ENCODE measurements around the gene TUBB. TPM values are rescaled to one million over a fixed set of nuclear protein-coding genes. Genes with fewer than 3 reads are reported as not detected.

Gene TUBB
- total and polyA plus RNA-seq, 2 of the 8 experiments (the other 6 are each of a cell fraction or from before 2014, with no cell fraction given): 1,880 to 3,022 TPM

GRCh38 chr6:30681766-30682142, 38.4 kb upstream of the TUBB start:
- Histone ChIP-seq H2BK12ac (ENCODE audit: low read depth, low read length) (no peak overlapping the region), H3K79me1 (ENCODE audit: low read depth, low read length) (peaks cover 4% of the 10 kb centered on the region; the same call in 1 of the 2 replicates), H2BK5ac (ENCODE audit: low read depth, low read length) (no peak overlapping the region; the same call in 1 of the 2 replicates), H2BK120ac (replicated peaks; ENCODE audit: low read depth, low read length) (no peak overlapping the region), H3K4me2 (ENCODE audit: insufficient read depth in 1 of 2, low read depth in 2 of 2, low read length in 2 of 2) (no peak overlapping the region), H3K18ac (ENCODE audit: extremely low read depth, low read length) (no peak overlapping the region), H3K36me3 (ENCODE audit: control insufficient read depth in 2 of 4, insufficient read depth in 4 of 4, low read length in 3 of 4) (no peaks in the 10 kb centered on the region; a peak in 2 of 8 replicates), H2BK15ac (ENCODE audit: low read length) (peak overlapping the region; percentile 88; the same call in 1 of the 2 replicates), H3K4ac (replicated peaks; ENCODE audit: insufficient read length, low read depth, low read length) (no peak overlapping the region), H3K9me3 (ENCODE audit: insufficient read depth in 2 of 2, low read depth in 1 of 2, low read length in 1 of 2) (no peaks in the 10 kb centered on the region), H3K27me3 (replicated peaks in 1 of 4; ENCODE audit: control insufficient read depth in 3 of 4, extremely low read depth in 1 of 4, insufficient read depth in 3 of 4, low read length in 3 of 4) (no peaks in the 10 kb centered on the region), H3K9ac (replicated peaks in 1 of 4; ENCODE audit: extremely low read depth in 1 of 4, low read depth in 3 of 4, low read length in 3 of 4) (no peak overlapping the region), H4K20me1 (replicated peaks in 1 of 2; ENCODE audit: control insufficient read depth in 1 of 2, insufficient read depth in 2 of 2, low read length in 2 of 2) (peaks cover 3 to 9% of the 10 kb centered on the region in 2 experiments), H4K91ac (replicated peaks; ENCODE audit: insufficient read length, low read length) (no peak overlapping the region), H2BK20ac (ENCODE audit: low read length) (no peak overlapping the region), H3K14ac (ENCODE audit: insufficient read length) (no peak overlapping the region), H3K27ac (ENCODE audit: low read depth, low read length) (no peak overlapping the region), H3K79me2 (ENCODE audit: control insufficient read depth in 1 of 2, insufficient read depth in 2 of 2, low read length in 2 of 2) (peaks cover 0 to 18% of the 10 kb centered on the region in 2 experiments; a peak in 3 of 4 replicates), H3K56ac (replicated peaks; ENCODE audit: insufficient read length, low read depth, low read length) (no peak overlapping the region), H4K5ac (ENCODE audit: insufficient read length, low read depth, low read length) (no peak overlapping the region), H3K23ac (ENCODE audit: insufficient read length) (no peak overlapping the region), H3K23me2 (ENCODE audit: low read depth, low read length) (peaks cover 9% of the 10 kb centered on the region), H2AFZ (ENCODE audit: low read length) (no peak overlapping the region), H3K4me3 (ENCODE audit: extremely low read depth in 1 of 4, insufficient read depth in 2 of 4, low read depth in 3 of 4, low read length in 4 of 4) (no peak overlapping the region; a peak in 2 of 8 replicates), H2AK5ac (ENCODE audit: low read depth, low read length) (no peak overlapping the region), H4K8ac (ENCODE audit: extremely low read depth, insufficient read depth, low read length) (no peak overlapping the region), H3K4me1 (replicated peaks in 1 of 4; ENCODE audit: control insufficient read depth in 3 of 4, insufficient read depth in 4 of 4, low read length in 3 of 4) (peaks cover 7 to 32% (median 21%) of the 10 kb centered on the region in 4 experiments)
- 86% methylated on average over 4 of the region's 4 CpGs; no CpG with 5 or more reads in 1 of the 2 experiments for WGBS, 2 experiments (ENCODE audit: extremely low coverage in 1 of 2, insufficient coverage in 1 of 2, insufficient read length in 1 of 2, insufficient replicate concordance in 2 of 2, low coverage in 1 of 2, low lambda C conversion rate in 2 of 2, missing lambda C conversion rate in 1 of 2)
- FAIRE-seq (no peak), DNase-seq (ENCODE audit: low read depth in 1 of 2, low spot score in 2 of 2) (no peak)
- POLR2A ChIA-PET (ENCODE audit: partially characterized antibody): interaction anchor here (0.5 to 18.7 kb wide), 5 partner anchors 15 to 43 kb away, joined by 4 to 388 read pairs (median 4); partner anchors contain the start of genes MDC1 and TUBB
- CTCF ChIA-PET (ENCODE audit: partially characterized antibody): interaction anchor here (0.6 to 11.0 kb wide), 10 partner anchors 9 to 137 kb away, joined by 3 to 147 read pairs (median 5); partner anchors contain the start of genes DHX16, FLOT1, MDC1 and NRM
- TF ChIP-seq CHD2 (IDR thresholded peaks at IDR 0.05; ENCODE audit: low read length) (no peak), EP300 (IDR thresholded peaks at IDR 0.05; ENCODE audit: borderline replicate concordance in 1 of 2, low read depth in 2 of 2, low read length in 2 of 2) (no peak)
